Keratinocyte (primary cell): ENCODE data around the gene GNAL. TPM values are rescaled to one million over a fixed set of nuclear protein-coding genes. Genes with fewer than 3 reads are reported as not detected.

Experiments used
- DNase-seq: peaks from one replicate; pipeline ENCODE4 v3.0.0-alpha.2; 2011; ENCODE audit warnings: low read depth, missing footprints, low spot score
- FAIRE-seq: peaks from 2 replicates; lab custom pipeline; 2011; peaks lifted over from hg19 to GRCh38; lab: Jason Lieb, UNC
- H2AFZ ChIP-seq: 2 replicates; pipeline ENCODE4 v1.6.0; 2012; ENCODE audit warnings: low read length, control low read depth, inconsistent platforms; ENCODE audit not compliant: control insufficient read depth
- H3K27ac ChIP-seq: 2 replicates; pipeline ENCODE4 v1.5.1; 2011; ENCODE audit warnings: low read length; ENCODE audit not compliant: control insufficient read depth, insufficient read depth
- H3K27me3 ChIP-seq: 3 replicates; pipeline ENCODE4 v1.6.0; 2011; ENCODE audit warnings: low read length; ENCODE audit not compliant: control insufficient read depth, insufficient read depth; ENCODE audit errors: extremely low read depth
- H3K36me3 ChIP-seq, 2 experiments: 2 replicates in 1 of 2; 3 replicates in 1 of 2; pipeline ENCODE4 v1.5.1; 2011; ENCODE audit warnings: low read length in 2 of 2, mild to moderate bottlenecking in 1 of 2; ENCODE audit not compliant: control insufficient read depth in 2 of 2, insufficient read depth in 2 of 2; ENCODE audit errors: extremely low read depth in 1 of 2
- H3K4me1 ChIP-seq: 3 replicates; pipeline ENCODE4 v1.5.1; 2011; ENCODE audit warnings: low read length; ENCODE audit not compliant: control insufficient read depth, insufficient read depth; ENCODE audit errors: extremely low read depth
- H3K4me2 ChIP-seq: 3 replicates; pipeline ENCODE4 v1.6.0; 2011; ENCODE audit warnings: low read depth, low read length; ENCODE audit not compliant: control insufficient read depth, insufficient read depth; ENCODE audit errors: extremely low read depth
- H3K4me3 ChIP-seq, 3 experiments: fragments of 200-600 bp in 1 of 3; sonication (generic) in 1 of 3; 2 replicates in 2 of 3; 3 replicates in 1 of 3; pipeline ENCODE4 v1.5.1; 2011 to 2016; ENCODE audit warnings: low read length in 3 of 3, mild to moderate bottlenecking in 3 of 3, control low read depth in 2 of 3, inconsistent platforms in 1 of 3, low read depth in 1 of 3, mixed read lengths in 1 of 3, mixed run types in 1 of 3, moderate library complexity in 1 of 3; ENCODE audit not compliant: control insufficient read depth in 2 of 3, insufficient read depth in 2 of 3; ENCODE audit errors: extremely low read depth in 1 of 3
- H3K79me2 ChIP-seq: 2 replicates; pipeline ENCODE4 v1.6.0; 2012; ENCODE audit warnings: low read length; ENCODE audit not compliant: control insufficient read depth, insufficient read depth
- H3K9ac ChIP-seq: 3 replicates; pipeline ENCODE4 v1.6.0; 2011; ENCODE audit warnings: low read length; ENCODE audit not compliant: control insufficient read depth, insufficient read depth; ENCODE audit errors: extremely low read depth
- H3K9me1 ChIP-seq: 3 replicates; pipeline ENCODE4 v1.6.0; 2011; ENCODE audit warnings: low read length; ENCODE audit not compliant: control insufficient read depth, insufficient read depth; ENCODE audit errors: extremely low read depth
- H3K9me3 ChIP-seq: 2 replicates; pipeline ENCODE4 v1.5.1; 2012; ENCODE audit warnings: low read depth, low read length; ENCODE audit not compliant: control insufficient read depth
- H4K20me1 ChIP-seq: 3 replicates; pipeline ENCODE4 v1.6.0; 2011; ENCODE audit warnings: low read length; ENCODE audit not compliant: control insufficient read depth, insufficient read depth; ENCODE audit errors: extremely low read depth
- EZH2 ChIP-seq: IDR thresholded peaks from one replicate; pipeline ENCODE4 v1.6.1; 2012; ENCODE audit warnings: inconsistent platforms, mild to moderate bottlenecking, low read length, moderate library complexity
- dilution Hi-C: fragments of 300-500 bp; cut with MboI; formaldehyde crosslinking; loops from one replicate; pipeline ENCODE4 v1.7.0; 2020; ENCODE audit warnings: low sequenced_read_pairs; ENCODE audit not compliant: extremely low pct_ligation_motif_present
- polyA plus RNA-seq, 5 experiments: library from polyadenylated mRNA; depleted of rRNA in 3 of 5; stranded (reverse) in 3 of 5; stranded (forward) in 1 of 5; unstranded in 1 of 5; fragments of >200 nt; gene quantifications; 1 replicate in 1 of 5; 2 replicates in 3 of 5; 3 replicates in 1 of 5; pipeline versions ENCODE4 v1.2.1 to v1.2.3, GENCODE V29; 2011 to 2012; ENCODE audit warnings: missing spikeins in 2 of 5, low read depth in 1 of 5, low replicate concordance in 1 of 5
- TF ChIP-seq, protein P1 (sequence below), 3 experiments: IDR thresholded peaks in 1 of 3; conservative IDR thresholded peaks in 1 of 3; optimal IDR thresholded peaks in 1 of 3; 2 replicates in 2 of 3; 3 replicates in 1 of 3; pipeline versions ENCODE3 to v1.5.1; 2011; ENCODE audit warnings: low read length in 3 of 3, mild to moderate bottlenecking in 3 of 3, moderate library complexity in 2 of 3, control low read depth in 1 of 3, inconsistent platforms in 1 of 3; ENCODE audit not compliant: insufficient read depth in 2 of 3; ENCODE audit errors: extremely low read depth in 1 of 3

GNAL gene
- polyA plus RNA-seq, 1 donor (not counting 4 experiments of a cell fraction or from before 2014, with no cell fraction given), result 30.0 TPM

DNA sequence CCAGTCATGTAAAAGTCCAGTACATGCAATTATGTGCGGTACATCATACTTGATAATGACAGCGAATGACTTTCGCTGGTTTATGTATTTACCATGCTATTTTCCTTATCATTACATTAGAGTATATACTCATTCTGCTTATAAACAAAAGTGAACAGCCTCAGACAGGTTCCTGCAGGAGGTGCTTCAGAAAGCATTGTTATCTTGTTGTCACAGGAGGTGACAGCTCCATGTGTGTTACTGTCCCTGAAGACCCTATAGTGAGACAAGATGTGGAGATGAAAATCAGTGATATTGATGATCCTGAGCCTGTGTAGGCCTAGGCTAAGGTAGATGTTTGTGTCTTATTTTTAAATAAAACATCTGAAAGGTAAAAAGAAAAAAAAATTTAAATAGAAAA is 234.4 kb downstream of the GNAL start:
- no peaks in the 10 kb centered on the region for H3K9me1 ChIP-seq
- no peak overlapping the region for H3K9ac ChIP-seq
- H3K79me2 ChIP-seq, result no peaks in the 10 kb centered on the region
- DNase-seq (no peak), FAIRE-seq (no peak)
- no peak overlapping the region for H2AFZ ChIP-seq
- H3K4me1 ChIP-seq, result no peaks in the 10 kb centered on the region
- dilution Hi-C loops, result no loop called here
- H4K20me1 ChIP-seq, result no peaks in the 10 kb centered on the region
- H3K4me2 ChIP-seq, result no peak overlapping the region
- H3K9me3 ChIP-seq, result no peaks in the 10 kb centered on the region
- no peak overlapping the region for H3K4me3 ChIP-seq
- H3K36me3 ChIP-seq, result no peaks in the 10 kb centered on the region
- H3K27me3 ChIP-seq, result no peaks in the 10 kb centered on the region
- H3K27ac ChIP-seq, result no peak overlapping the region
- TF ChIP-seq EZH2, result no peak
- TF ChIP-seq, protein P1, sequence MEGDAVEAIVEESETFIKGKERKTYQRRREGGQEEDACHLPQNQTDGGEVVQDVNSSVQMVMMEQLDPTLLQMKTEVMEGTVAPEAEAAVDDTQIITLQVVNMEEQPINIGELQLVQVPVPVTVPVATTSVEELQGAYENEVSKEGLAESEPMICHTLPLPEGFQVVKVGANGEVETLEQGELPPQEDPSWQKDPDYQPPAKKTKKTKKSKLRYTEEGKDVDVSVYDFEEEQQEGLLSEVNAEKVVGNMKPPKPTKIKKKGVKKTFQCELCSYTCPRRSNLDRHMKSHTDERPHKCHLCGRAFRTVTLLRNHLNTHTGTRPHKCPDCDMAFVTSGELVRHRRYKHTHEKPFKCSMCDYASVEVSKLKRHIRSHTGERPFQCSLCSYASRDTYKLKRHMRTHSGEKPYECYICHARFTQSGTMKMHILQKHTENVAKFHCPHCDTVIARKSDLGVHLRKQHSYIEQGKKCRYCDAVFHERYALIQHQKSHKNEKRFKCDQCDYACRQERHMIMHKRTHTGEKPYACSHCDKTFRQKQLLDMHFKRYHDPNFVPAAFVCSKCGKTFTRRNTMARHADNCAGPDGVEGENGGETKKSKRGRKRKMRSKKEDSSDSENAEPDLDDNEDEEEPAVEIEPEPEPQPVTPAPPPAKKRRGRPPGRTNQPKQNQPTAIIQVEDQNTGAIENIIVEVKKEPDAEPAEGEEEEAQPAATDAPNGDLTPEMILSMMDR (optimal IDR thresholded peaks at IDR 0.05 in 1 of 3, IDR thresholded peaks at IDR 0.05 in 1 of 3, conservative IDR thresholded peaks at IDR 0.05 in 1 of 3; ENCODE audit: extremely low read depth in 1 of 3, insufficient read depth in 2 of 3, low read length in 3 of 3), result no peak

DNA sequence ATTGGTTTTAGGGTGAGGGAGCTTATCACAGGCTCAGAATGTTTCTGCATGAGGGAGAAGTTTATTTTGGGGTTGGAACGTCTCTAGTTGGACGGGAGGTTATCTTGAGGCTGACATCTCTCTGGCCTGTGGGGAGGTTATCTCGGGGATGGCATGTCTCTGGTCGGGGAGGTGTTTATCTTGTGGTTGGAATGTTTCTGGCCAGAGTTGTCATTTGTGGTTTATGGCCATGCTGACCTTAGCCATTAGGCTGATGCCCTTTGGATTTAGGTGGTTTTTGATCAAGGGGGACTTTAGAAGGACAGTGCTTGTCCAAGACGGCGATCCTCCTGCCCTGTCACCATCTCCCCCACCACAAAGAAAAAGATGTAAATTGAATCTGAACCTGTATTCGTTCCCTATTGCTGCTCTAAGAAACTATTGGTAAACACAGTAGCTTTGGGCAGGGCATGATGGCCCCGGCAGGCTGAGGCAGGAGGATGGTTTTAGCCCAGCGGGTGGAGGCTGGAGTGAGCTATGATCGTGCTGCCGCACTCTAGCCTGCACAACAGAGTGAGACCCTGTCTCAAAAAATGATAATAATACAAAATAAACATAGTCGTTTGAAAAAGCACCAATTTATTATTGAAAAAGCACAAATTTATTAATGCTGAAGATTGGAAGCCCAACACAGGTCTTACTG is 236.9 kb downstream of the GNAL start:
- no peaks in the 10 kb centered on the region for H3K36me3 ChIP-seq
- H3K79me2 ChIP-seq, result no peaks in the 10 kb centered on the region
- H3K9me1 ChIP-seq, result no peaks in the 10 kb centered on the region
- H3K4me3 ChIP-seq, result no peak overlapping the region
- DNase-seq, result no peak
- no peak overlapping the region for H2AFZ ChIP-seq
- TF ChIP-seq EZH2, result no peak
- TF ChIP-seq, protein P1 (optimal IDR thresholded peaks at IDR 0.05 in 1 of 3, IDR thresholded peaks at IDR 0.05 in 1 of 3, conservative IDR thresholded peaks at IDR 0.05 in 1 of 3; ENCODE audit: extremely low read depth in 1 of 3, insufficient read depth in 2 of 3, low read length in 3 of 3), result no peak
- no peak for FAIRE-seq
- no peaks in the 10 kb centered on the region for H3K9me3 ChIP-seq
- no peak overlapping the region for H3K4me2 ChIP-seq
- no peaks in the 10 kb centered on the region for H3K27me3 ChIP-seq
- H3K27ac ChIP-seq, result no peak overlapping the region
- dilution Hi-C loops, result no loop called here
- H4K20me1 ChIP-seq, result no peaks in the 10 kb centered on the region
- H3K9ac ChIP-seq, result no peak overlapping the region
- H3K4me1 ChIP-seq, result no peaks in the 10 kb centered on the region
